Psoas muscle (tissue), 8 donors: ENCODE measurements around the gene RBKS. TPM values are rescaled to one million over a fixed set of nuclear protein-coding genes. Genes with fewer than 3 reads are reported as not detected.
A peak's percentile ranks its signal among the peaks of the same experiment; 100 is the strongest.

ENCODE experiments used
- ATAC-seq, 4 donors: fragments of 200-7000 bp; cut with Tn5 transposase; one replicate each; pipeline ENCODE4 v1.9.1; 2020; ENCODE audit warnings: moderate library complexity in 3 of 4, mild to moderate bottlenecking in 2 of 4
- DNase-seq, 2 donors: peaks; one replicate each; pipeline ENCODE4 v3.0.0-alpha.2; 2020
- H3K27ac ChIP-seq: fragments of 200-600 bp; one replicate; pipeline ENCODE4 v1.8.0; 2022
- H3K27me3 ChIP-seq, 3 donors: fragments of 200-600 bp in 1 of 3; one replicate each; pipeline versions ENCODE4 v1.6.1 to v1.8.0; 2013 to 2022; ENCODE audit warnings: low read length in 2 of 3, mild to moderate bottlenecking in 2 of 3, moderate library complexity in 1 of 3; ENCODE audit not compliant: insufficient read depth in 3 of 3
- H3K36me3 ChIP-seq, 2 donors: fragments of 200-600 bp in 1 of 2; one replicate each; pipeline versions ENCODE4 v1.6.1 to v1.8.0; 2013 to 2022; ENCODE audit warnings: low read depth in 1 of 2, mild to moderate bottlenecking in 1 of 2, moderate library complexity in 1 of 2; ENCODE audit not compliant: insufficient read depth in 1 of 2
- H3K4me1 ChIP-seq: fragments of 200-600 bp; one replicate; pipeline ENCODE4 v1.8.0; 2022
- H3K4me3 ChIP-seq: fragments of 200-600 bp; one replicate; pipeline ENCODE4 v1.8.0; 2022; ENCODE audit warnings: mild to moderate bottlenecking
- H3K9me3 ChIP-seq: fragments of 200-600 bp; one replicate; pipeline ENCODE4 v1.8.0; 2022
- WGBS, 3 donors: extraction: QIAGEN DNeasy Blood & Tissue Kit; methylation state at CpG; one replicate each; pipeline versions ENCODE4 v1.1.6 to v1.1.7; 2013; 5-methylcytosine and 5-hydroxymethylcytosine counted together
- intact Hi-C, 2 donors: fragments of 100-400 bp; cut with DNase I; formaldehyde crosslinking; loops; one replicate each; pipeline versions ENCODE4 v1.11.0 to v1.14.2; 2022
- polyA plus RNA-seq, 3 donors: library from polyadenylated mRNA; stranded (reverse); fragments of 200-250 nt; gene quantifications; one replicate each; pipeline ENCODE4 v1.2.3, GENCODE V29; 2013
- total RNA-seq, 4 donors: library from RNA; stranded (reverse); fragmentation: NEBNext Ultra II Directional in 2 of 4; extraction: Animal tissue kit (Norgen Biotek cat#: 25700) in 2 of 4; gene quantifications; one replicate each; pipeline versions ENCODE4 v1.2.1 to v1.2.4, GENCODE V29; 2021 to 2023
- TF ChIP-seq, protein P1 (sequence below): fragments of 200-600 bp; IDR thresholded peaks from one replicate; pipeline ENCODE4 v1.8.0; 2022; ENCODE audit warnings: antibody characterized with exemption
- donor health status: healthy with polysubstance abuse.
- donor health status: DM: no; HTN: no; CAD: no; lungs with moderate emphysema.
- donor health status: Bipolar disorder and iron deficiency.
- donor health status: healthy.
- donor health status: DM: yes; HTN: yes; CAD: no.
- donor health status: DM: no; HTN: no; CAD: no.
- donor health status: DM: no; HTN: no; CAD: no.
- donor health status: DM: yes; HTN: yes; CAD: no.

Gene RBKS
- total and polyA plus RNA-seq, 7 donors = 3.5 to 7.3 (median 4.1) TPM

DNA sequence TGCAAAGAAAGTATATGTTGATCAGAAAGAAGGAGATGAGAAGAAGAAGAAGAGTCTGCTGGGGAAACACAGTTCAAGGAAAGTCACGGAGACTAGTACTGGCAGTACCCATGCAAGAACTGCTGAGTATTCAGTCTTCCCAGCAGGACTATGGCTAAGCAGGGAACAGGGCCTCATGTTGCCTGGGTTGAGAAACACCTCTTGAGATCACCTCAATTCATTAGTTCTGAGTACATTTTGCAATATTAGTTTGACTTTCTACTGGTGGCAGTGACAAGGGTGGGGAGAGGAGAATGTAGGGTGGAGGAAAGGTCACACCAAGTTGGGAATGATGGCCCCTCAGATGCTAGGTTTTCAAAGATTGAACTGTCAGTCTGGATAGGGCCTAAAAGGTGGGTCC, 68.1 kb downstream of the RBKS start:
- Histone ChIP-seq H3K4me1 (peaks cover 14% of the 10 kb centered on the region), H3K4me3 (no peak overlapping the region), H3K9me3 (no peaks in the 10 kb centered on the region), H3K36me3 (no peaks in the 10 kb centered on the region), H3K27ac (peak overlapping the region; percentile 74), H3K27me3 (no peaks in the 10 kb centered on the region)
- peak; percentile 34 to 89 (median 87) for ATAC-seq
- no peak for DNase-seq
- WGBS, 3 donors = 40 to 77% (median 76%) methylated on average over 1 of the region's 1 CpG
- TF ChIP-seq, protein P1, sequence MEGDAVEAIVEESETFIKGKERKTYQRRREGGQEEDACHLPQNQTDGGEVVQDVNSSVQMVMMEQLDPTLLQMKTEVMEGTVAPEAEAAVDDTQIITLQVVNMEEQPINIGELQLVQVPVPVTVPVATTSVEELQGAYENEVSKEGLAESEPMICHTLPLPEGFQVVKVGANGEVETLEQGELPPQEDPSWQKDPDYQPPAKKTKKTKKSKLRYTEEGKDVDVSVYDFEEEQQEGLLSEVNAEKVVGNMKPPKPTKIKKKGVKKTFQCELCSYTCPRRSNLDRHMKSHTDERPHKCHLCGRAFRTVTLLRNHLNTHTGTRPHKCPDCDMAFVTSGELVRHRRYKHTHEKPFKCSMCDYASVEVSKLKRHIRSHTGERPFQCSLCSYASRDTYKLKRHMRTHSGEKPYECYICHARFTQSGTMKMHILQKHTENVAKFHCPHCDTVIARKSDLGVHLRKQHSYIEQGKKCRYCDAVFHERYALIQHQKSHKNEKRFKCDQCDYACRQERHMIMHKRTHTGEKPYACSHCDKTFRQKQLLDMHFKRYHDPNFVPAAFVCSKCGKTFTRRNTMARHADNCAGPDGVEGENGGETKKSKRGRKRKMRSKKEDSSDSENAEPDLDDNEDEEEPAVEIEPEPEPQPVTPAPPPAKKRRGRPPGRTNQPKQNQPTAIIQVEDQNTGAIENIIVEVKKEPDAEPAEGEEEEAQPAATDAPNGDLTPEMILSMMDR = no peak
- intact Hi-C loops = loop anchor here in 1 of 2 donors (5.0 kb wide), 1 partner anchor 50 kb away; the partner anchor contains the start of gene MRPL33

DNA sequence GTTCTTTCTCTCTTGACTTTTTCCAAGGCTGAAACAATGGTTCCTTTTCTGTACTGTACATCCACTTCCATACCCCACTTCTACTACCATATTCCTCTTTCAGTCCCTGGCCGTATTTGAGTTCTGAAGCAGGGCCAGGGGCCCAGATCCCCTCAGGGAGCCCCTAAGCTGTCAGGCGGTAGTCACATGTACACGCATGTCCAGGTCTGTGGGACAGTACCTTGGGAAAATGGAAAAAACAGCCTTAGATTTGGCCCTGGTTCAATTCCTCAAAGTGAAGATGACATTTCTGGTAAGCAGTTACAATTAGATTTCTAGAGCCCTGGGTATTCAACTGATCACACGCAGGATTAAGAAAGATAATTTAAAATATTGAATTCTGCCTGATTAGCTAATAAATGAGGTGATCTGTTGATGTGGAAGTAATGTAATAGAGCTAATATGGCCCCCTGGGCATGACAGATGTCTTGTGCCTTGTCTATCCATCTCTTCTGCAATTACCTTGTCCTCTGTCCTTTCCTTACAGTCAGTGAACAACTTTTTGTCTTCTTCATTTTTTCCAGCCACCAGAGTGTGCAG, 74.2 kb downstream of the RBKS start:
- no peaks in the 10 kb centered on the region for H3K36me3 ChIP-seq
- intact Hi-C loops = no loop called here
- 83 to 93% (median 85%) methylated on average over 4 of the region's 4 CpGs for WGBS, 3 donors

DNA sequence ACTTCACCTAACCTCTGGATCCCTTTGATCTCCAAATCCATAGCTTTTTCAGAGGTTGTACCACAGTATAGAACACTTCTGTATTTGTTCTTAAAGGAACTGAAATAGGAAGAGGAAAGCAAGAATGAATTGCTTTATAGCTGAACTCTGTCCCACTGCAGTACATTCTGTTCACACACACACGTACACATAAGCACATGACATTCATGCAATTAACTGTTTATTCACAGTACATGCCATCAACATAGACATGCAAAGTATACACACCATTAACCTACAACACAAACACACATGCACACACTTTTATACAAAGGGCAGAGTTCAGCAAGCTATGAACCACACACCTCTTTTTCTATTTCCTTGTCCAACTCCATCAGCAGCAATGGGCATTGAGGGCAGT, 75.4 kb downstream of the RBKS start:
- 30 to 53% (median 51%) methylated on average over 1 of the region's 1 CpG for WGBS, 3 donors
- TF ChIP-seq, protein P1 = no peak
- ATAC-seq (no peak), DNase-seq (no peak)
- Histone ChIP-seq H3K27ac (no peak overlapping the region), H3K27me3 (no peaks in the 10 kb centered on the region), H3K4me3 (no peak overlapping the region), H3K36me3 (no peaks in the 10 kb centered on the region), H3K4me1 (no peaks in the 10 kb centered on the region), H3K9me3 (no peaks in the 10 kb centered on the region)
- intact Hi-C loops = no loop called here

More for the DNA sequence above, 74.2 kb downstream of the RBKS start:
- H3K9me3 ChIP-seq = no peaks in the 10 kb centered on the region
- H3K27me3 ChIP-seq = no peaks in the 10 kb centered on the region
- ATAC-seq (no peak), DNase-seq (no peak)
- H3K4me3 ChIP-seq = no peak overlapping the region
- TF ChIP-seq, protein P1 = no peak
- H3K27ac ChIP-seq = no peak overlapping the region
- H3K4me1 ChIP-seq = no peaks in the 10 kb centered on the region

DNA sequence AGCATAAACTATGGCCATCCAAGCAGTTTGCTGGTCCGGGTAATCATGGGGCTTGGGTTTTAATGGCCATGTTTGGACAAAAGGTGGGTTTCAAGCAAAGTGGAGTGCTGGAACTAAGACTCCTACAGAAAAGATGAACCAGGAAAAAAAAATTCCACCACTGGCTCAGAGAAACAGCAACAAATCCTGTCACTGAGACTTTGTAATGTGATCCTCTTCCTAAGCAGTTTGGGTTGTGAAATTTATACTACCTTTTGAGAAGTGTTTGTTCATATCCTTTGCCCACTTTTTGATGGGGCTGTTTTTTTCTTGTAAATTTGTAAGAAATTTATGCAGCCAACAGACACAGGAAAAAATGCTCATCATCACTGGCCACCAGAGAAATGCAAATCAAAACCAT, 78.4 kb downstream of the RBKS start:
- no peak for DNase-seq
- Histone ChIP-seq H3K27ac (no peak overlapping the region), H3K36me3 (no peaks in the 10 kb centered on the region), H3K4me3 (no peak overlapping the region), H3K4me1 (no peaks in the 10 kb centered on the region), H3K9me3 (no peaks in the 10 kb centered on the region), H3K27me3 (no peaks in the 10 kb centered on the region)
- no peak for ATAC-seq
- TF ChIP-seq, protein P1 = no peak
- 99 to 100% (median 100%) methylated on average over 1 of the region's 1 CpG for WGBS, 3 donors
- intact Hi-C loops = no loop called here

DNA sequence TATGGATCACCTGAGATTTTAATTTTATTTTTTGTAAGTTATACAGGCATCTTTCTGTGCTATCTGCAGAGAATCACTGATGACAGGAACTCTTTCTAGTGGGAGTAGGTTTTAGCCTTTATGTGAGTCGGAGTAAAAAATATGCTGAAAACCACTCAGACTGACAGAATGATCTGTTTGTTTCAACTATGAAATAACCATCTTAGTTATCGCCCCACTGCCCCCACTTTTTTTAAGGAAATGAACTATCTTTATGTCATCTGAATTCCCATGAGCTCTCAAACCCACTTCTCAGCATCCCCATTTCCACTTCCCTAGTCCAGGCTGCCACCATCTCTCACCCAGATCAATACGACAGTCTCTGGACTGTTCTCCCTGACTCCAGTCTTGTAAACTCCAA, 79.7 kb downstream of the RBKS start:
- H3K27me3 ChIP-seq = no peaks in the 10 kb centered on the region
- TF ChIP-seq, protein P1 = no peak
- intact Hi-C loops = no loop called here
- ATAC-seq (no peak), DNase-seq (no peak)
- no peaks in the 10 kb centered on the region for H3K36me3 ChIP-seq
- 89 to 96% (median 90%) methylated on average over 3 of the region's 3 CpGs for WGBS, 3 donors
- H3K9me3 ChIP-seq = no peaks in the 10 kb centered on the region
- H3K27ac ChIP-seq = no peak overlapping the region
- no peak overlapping the region for H3K4me3 ChIP-seq
- no peaks in the 10 kb centered on the region for H3K4me1 ChIP-seq
